Measurements from ENCODE around the gene PCDHGA9.
A peak's percentile ranks its signal among the peaks of the same experiment; 100 is the strongest.
"Not testable (repeated sequence)": the region's sequence is repeated elsewhere in the genome, so short reads cannot be mapped to it uniquely, and the experiment has no call there.

DNA sequence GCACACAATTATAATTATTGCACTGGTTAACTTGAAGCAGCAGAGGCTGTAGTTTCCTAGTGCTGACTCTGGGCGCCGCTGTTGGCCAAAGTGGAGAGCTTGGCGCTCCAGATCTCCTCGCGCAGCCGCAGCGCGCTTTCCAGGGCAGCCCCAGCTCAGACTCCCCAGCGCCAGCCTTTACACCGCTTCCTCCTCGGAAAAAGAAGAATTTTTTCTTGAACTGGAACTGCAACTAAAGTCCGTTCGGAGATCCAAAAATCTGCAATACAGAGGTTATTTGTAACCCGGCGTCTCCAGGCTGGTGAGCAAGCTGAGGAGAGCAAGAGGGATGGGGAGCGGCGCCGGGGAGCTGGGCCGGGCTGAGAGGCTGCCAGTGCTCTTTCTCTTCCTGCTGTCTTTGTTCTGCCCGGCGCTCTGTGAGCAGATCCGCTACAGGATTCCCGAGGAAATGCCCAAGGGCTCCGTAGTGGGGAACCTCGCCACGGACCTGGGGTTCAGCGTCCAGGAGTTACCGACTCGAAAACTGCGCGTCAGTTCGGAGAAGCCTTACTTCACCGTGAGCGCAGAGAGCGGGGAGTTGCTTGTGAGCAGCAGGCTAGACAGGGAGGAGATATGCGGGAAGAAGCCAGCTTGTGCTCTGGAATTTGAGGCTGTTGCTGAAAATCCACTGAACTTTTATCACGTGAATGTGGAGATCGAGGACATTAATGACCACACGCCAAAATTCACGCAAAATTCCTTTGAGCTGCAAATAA is 14.8 kb upstream of the PCDHGA9 start, which contains the start of gene PCDHGB4:
- TF ChIP-seq, protein P1, sequence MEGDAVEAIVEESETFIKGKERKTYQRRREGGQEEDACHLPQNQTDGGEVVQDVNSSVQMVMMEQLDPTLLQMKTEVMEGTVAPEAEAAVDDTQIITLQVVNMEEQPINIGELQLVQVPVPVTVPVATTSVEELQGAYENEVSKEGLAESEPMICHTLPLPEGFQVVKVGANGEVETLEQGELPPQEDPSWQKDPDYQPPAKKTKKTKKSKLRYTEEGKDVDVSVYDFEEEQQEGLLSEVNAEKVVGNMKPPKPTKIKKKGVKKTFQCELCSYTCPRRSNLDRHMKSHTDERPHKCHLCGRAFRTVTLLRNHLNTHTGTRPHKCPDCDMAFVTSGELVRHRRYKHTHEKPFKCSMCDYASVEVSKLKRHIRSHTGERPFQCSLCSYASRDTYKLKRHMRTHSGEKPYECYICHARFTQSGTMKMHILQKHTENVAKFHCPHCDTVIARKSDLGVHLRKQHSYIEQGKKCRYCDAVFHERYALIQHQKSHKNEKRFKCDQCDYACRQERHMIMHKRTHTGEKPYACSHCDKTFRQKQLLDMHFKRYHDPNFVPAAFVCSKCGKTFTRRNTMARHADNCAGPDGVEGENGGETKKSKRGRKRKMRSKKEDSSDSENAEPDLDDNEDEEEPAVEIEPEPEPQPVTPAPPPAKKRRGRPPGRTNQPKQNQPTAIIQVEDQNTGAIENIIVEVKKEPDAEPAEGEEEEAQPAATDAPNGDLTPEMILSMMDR (conservative IDR thresholded peaks at IDR 0.05) = peak; percentile 75
- not testable (repeated sequence) for TF ChIP-seq ZFX (IDR thresholded peaks at IDR 0.05)

Data from C4-2B (cell line).